A673 (cell line): Measurements from ENCODE around the gene RELCH. TPM values are rescaled to one million over a fixed set of nuclear protein-coding genes. Genes with fewer than 3 reads are reported as not detected.

Experiments
- BruUV-seq: library from RNA; stranded (reverse); fragments of 400-500 nt; replicated peaks from 2 replicates; lab custom pipeline; 2021; lab: Mats Ljungman, UMichigan
- CTCF ChIA-PET: fragments of 300-600 bp; sonication (Branson Sonifier 250); formaldehyde crosslinking; loops from one replicate; lab custom pipeline; 2022; ENCODE audit warnings: antibody characterized with exemption; lab: Charles Lee
- POLR2A ChIA-PET: fragments of 300-600 bp; sonication (Branson Sonifier 250); formaldehyde crosslinking; loops from one replicate; lab custom pipeline; 2022; ENCODE audit warnings: antibody characterized with exemption; ENCODE audit not compliant: low non-redundant PET; lab: Charles Lee
- DNase-seq: peaks from one replicate; pipeline ENCODE4 v3.0.0-alpha.2; 2015; ENCODE audit warnings: low spot score
- H3K27ac ChIP-seq: fragments of 200-600 bp; sonication (generic); 2 replicates; pipeline ENCODE4 v1.5.1; 2016; ENCODE audit warnings: mixed run types, low read depth, mild to moderate bottlenecking, mixed read lengths, antibody characterized with exemption, low read length; ENCODE audit not compliant: poor library complexity, severe bottlenecking
- H3K27me3 ChIP-seq: fragments of 200-600 bp; sonication (generic); replicated peaks from 2 replicates; pipeline ENCODE4 v1.6.1; 2017; ENCODE audit warnings: mixed run types, low read depth, mild to moderate bottlenecking, mixed read lengths, antibody characterized with exemption, low read length; ENCODE audit not compliant: insufficient read depth, poor library complexity
- H3K36me3 ChIP-seq: fragments of 200-600 bp; sonication (generic); 2 replicates; pipeline ENCODE4 v1.6.1; 2016; ENCODE audit warnings: mixed run types, mild to moderate bottlenecking, mixed read lengths, antibody characterized with exemption, low read length; ENCODE audit not compliant: insufficient read depth, poor library complexity, severe bottlenecking
- H3K4me1 ChIP-seq: fragments of 200-600 bp; sonication (generic); 2 replicates; pipeline ENCODE4 v1.6.1; 2017; ENCODE audit warnings: mixed run types, mild to moderate bottlenecking, mixed read lengths, antibody characterized with exemption, low read length; ENCODE audit not compliant: insufficient read depth, poor library complexity, severe bottlenecking
- H3K4me3 ChIP-seq: fragments of 200-600 bp; sonication (generic); 2 replicates; pipeline ENCODE4 v1.5.1; 2016; ENCODE audit warnings: low read depth, mixed run types, mild to moderate bottlenecking, mixed read lengths, low read length; ENCODE audit not compliant: poor library complexity, severe bottlenecking
- H3K9me3 ChIP-seq: fragments of 200-600 bp; sonication (generic); 2 replicates; pipeline ENCODE4 v1.6.1; 2016; ENCODE audit warnings: mixed run types, low read depth, mild to moderate bottlenecking, mixed read lengths, antibody characterized with exemption, low read length; ENCODE audit not compliant: poor library complexity, severe bottlenecking
- EZH2 ChIP-seq: fragments of 200-600 bp; sonication (generic); IDR thresholded peaks from 2 replicates; pipeline ENCODE4 v1.6.1; 2017; ENCODE audit warnings: borderline replicate concordance, low read depth, mild to moderate bottlenecking, mixed read lengths, antibody characterized with exemption, low read length; ENCODE audit not compliant: poor library complexity, severe bottlenecking
- intact Hi-C: fragments of 100-400 bp; cut with micrococcal nuclease; formaldehyde crosslinking; loops from one replicate; pipeline ENCODE4 v1.10.0; 2022; ENCODE audit not compliant: unreplicated experiment
- total RNA-seq: library from RNA; stranded (reverse); gene quantifications from 2 replicates; pipeline ENCODE4 v1.2.3, GENCODE V29; 2021
- TF ChIP-seq, protein P1 (sequence below): fragments of 300-800, 200-600 bp; sonication (generic); conservative IDR thresholded peaks from 2 replicates; pipeline ENCODE4 v1.5.1; 2017; ENCODE audit warnings: low read depth, mild to moderate bottlenecking, antibody characterized with exemption, low read length, moderate library complexity, mixed read lengths

Gene RELCH
- total RNA-seq, 1 experiment from 2014 or later, result 29.2 TPM

DNA sequence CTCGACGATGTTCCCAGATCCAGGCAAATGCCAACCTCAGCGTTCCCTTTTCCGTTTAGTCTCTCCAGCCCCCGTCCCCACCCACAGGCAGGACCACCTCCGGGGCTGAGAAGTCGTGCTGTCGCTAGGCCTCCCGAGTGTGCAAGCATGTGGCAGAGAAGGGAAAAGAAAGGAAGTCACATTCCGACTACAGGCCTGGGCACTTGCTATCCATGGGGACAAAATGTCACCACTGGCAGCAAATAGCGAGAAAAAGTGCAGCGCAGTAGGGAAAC, 619 bp upstream of the RELCH start:
- Histone ChIP-seq H3K4me3 (peak overlapping the region; percentile 98), H3K27me3 (no peaks in the 10 kb centered on the region), H3K36me3 (no peaks in the 10 kb centered on the region), H3K9me3 (no peaks in the 10 kb centered on the region), H3K4me1 (peaks cover 18% of the 10 kb centered on the region), H3K27ac (peak overlapping the region; percentile 71)
- ChIA-PET POLR2A (no interaction called here), CTCF (interaction anchor here (0.7 kb wide), 1 partner anchor 12 kb away, joined by 6 read pairs; no protein-coding TSS in a partner anchor)
- intact Hi-C loops, result loop anchor here (5.0 kb wide), 1 partner anchor 531 kb away; the partner anchor contains the start of gene PHLPP1
- DNase-seq, result peak; percentile 74
- no peak for TF ChIP-seq EZH2
- TF ChIP-seq, protein P1, sequence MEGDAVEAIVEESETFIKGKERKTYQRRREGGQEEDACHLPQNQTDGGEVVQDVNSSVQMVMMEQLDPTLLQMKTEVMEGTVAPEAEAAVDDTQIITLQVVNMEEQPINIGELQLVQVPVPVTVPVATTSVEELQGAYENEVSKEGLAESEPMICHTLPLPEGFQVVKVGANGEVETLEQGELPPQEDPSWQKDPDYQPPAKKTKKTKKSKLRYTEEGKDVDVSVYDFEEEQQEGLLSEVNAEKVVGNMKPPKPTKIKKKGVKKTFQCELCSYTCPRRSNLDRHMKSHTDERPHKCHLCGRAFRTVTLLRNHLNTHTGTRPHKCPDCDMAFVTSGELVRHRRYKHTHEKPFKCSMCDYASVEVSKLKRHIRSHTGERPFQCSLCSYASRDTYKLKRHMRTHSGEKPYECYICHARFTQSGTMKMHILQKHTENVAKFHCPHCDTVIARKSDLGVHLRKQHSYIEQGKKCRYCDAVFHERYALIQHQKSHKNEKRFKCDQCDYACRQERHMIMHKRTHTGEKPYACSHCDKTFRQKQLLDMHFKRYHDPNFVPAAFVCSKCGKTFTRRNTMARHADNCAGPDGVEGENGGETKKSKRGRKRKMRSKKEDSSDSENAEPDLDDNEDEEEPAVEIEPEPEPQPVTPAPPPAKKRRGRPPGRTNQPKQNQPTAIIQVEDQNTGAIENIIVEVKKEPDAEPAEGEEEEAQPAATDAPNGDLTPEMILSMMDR, result no peak
- TSS peak; percentile 69 for BruUV-seq

DNA sequence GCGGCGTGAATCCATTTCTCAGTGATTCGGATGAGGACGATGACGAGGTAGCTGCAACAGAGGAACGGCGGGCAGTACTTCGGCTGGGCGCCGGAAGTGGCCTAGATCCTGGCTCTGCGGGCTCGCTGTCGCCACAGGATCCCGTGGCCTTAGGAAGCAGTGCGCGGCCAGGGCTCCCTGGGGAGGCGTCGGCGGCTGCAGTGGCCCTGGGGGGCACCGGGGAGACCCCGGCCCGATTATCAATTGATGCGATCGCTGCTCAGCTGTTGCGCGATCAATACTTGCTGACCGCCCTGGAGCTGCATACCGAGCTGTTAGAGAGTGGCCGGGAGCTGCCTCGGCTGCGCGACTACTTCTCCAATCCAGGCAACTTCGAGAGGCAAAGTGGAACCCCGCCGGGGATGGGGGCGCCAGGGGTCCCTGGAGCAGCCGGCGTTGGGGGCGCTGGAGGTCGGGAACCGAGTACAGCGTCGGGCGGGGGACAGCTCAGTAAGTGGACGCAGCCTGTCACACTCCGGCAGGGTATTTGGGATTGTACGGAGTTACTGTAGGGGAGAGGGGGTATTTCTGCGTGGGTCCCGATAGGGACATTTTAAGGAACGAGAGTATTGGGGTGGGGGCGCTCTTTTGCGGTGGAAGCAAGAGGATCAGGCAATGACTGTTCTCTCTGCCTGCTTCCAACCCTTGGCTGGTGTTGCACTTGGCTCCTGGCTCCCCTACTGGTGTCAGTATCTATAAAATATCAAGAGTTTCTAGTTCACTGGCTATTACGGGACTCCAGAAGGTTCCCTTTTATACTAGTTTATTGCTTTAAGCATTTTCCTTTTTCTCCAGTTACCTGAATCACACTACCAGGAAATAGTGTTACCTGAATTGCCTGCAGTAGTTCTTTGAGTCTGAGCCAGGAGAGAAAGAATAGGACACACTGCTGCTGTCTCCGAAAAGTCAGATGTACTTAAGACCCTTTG, 772 bp downstream of the RELCH start:
- CTCF ChIA-PET, result no interaction called here
- no peaks in the 10 kb centered on the region for H3K36me3 ChIP-seq
- no peaks in the 10 kb centered on the region for H3K27me3 ChIP-seq
- H3K4me3 ChIP-seq, result peak overlapping the region; percentile 98
- no TSS peak for BruUV-seq
- H3K9me3 ChIP-seq, result peaks cover 5% of the 10 kb centered on the region
- intact Hi-C loops, result loop anchor here (5.0 kb wide), 1 partner anchor 529 kb away; the partner anchor contains the start of gene PHLPP1
- POLR2A ChIA-PET, result interaction anchor here (0.5 kb wide), 1 partner anchor 759 kb away, joined by 3 read pairs; no protein-coding TSS in a partner anchor
- peak overlapping the region; percentile 74 for H3K27ac ChIP-seq
- TF ChIP-seq, protein P1, result 0 out of 2 replicates have a peak, but pooled peaks have one; percentile 19
- TF ChIP-seq EZH2, result no peak
- peaks cover 18% of the 10 kb centered on the region for H3K4me1 ChIP-seq
- peak; percentile 42 for DNase-seq

DNA sequence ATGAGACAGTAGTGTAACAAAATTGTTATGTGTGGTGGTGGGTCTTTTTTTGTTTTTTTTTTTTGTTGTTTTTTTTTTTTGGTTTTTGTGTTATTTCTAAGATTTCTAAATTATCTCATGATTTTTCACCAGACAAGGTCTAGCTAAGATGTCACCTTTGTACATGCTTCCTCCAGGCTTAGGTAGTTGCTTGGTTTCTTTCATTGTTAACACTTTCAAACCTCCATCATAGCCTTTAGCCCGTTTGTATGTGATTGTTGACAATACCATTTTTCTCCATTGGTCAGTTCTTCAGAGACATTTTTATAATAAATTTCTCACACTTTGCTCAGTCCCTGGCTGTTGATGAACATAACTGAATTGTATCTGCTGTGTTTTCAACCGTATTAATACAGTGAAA, 2.2 kb downstream of the RELCH start:
- no peak for DNase-seq
- no TSS peak for BruUV-seq
- intact Hi-C loops, result loop anchor here (5.0 kb wide), 1 partner anchor 528 kb away; the partner anchor contains the start of gene PHLPP1
- TF ChIP-seq EZH2, result no peak
- TF ChIP-seq, protein P1, result no peak
- H3K4me3 ChIP-seq, result peak overlapping the region; percentile 98
- H3K36me3 ChIP-seq, result no peaks in the 10 kb centered on the region
- peaks cover 5% of the 10 kb centered on the region for H3K9me3 ChIP-seq
- CTCF ChIA-PET, result no interaction called here
- H3K4me1 ChIP-seq, result peaks cover 18% of the 10 kb centered on the region
- POLR2A ChIA-PET, result no interaction called here
- H3K27me3 ChIP-seq, result no peaks in the 10 kb centered on the region
- H3K27ac ChIP-seq, result no peak overlapping the region
